Activated CD4-positive, alpha-beta T cell treated with anti-CD3 and anti-CD28 coated beads for 48 hours (primary cell): ENCODE measurements around the gene EPS8L2.

Source experiments
- DNase-seq: peaks from one replicate; pipeline ENCODE4 v3.0.0-alpha.2; 2020

EPS8L2 gene

GRCh38 chr11:690738-691633 lies 15.0 kb upstream of the EPS8L2 start:
- no peak for DNase-seq

GRCh38 chr11:691710-692590 lies 14.1 kb upstream of the EPS8L2 start:
- no peak for DNase-seq

GRCh38 chr11:692824-693414 lies 13.1 kb upstream of the EPS8L2 start:
- no peak for DNase-seq

GRCh38 chr11:693415-693831 lies 12.6 kb upstream of the EPS8L2 start:
- DNase-seq, result no peak

- no peak for DNase-seq
These were observed 12.0 kb upstream of the EPS8L2 start for GRCh38 chr11:693887-694562.

GRCh38 chr11:694563-695287 lies 11.3 kb upstream of the EPS8L2 start, which contains the start of gene DEAF1:
TSS of gene DEAF1 (minus strand) at chr11:695222. CDS start at chr11:695047, 175 bp downstream.
- peak; percentile 100 for DNase-seq

GRCh38 chr11:695288-695537 lies 10.8 kb upstream of the EPS8L2 start:
- no peak for DNase-seq

GRCh38 chr11:695538-696248 lies 10.3 kb upstream of the EPS8L2 start, which contains the start of gene TMEM80:
TSS of gene TMEM80 (plus strand) at chr11:695816. CDS start at chr11:695828, 12 bp downstream.
- DNase-seq, result peak; percentile 99

GRCh38 chr11:696955-697491 lies 9.0 kb upstream of the EPS8L2 start:
- no peak for DNase-seq

- no peak for DNase-seq
These were observed 8.2 kb upstream of the EPS8L2 start for GRCh38 chr11:697811-698311.

- DNase-seq, result no peak
These were observed 7.4 kb upstream of the EPS8L2 start for GRCh38 chr11:698493-699115.

- no peak for DNase-seq
These were observed 6.9 kb upstream of the EPS8L2 start for GRCh38 chr11:699116-699508.

GRCh38 chr11:699753-700152 lies 6.3 kb upstream of the EPS8L2 start:
- no peak for DNase-seq

- DNase-seq, result no peak
These were observed 4.1 kb upstream of the EPS8L2 start for GRCh38 chr11:701741-702461.

- DNase-seq, result no peak
These were observed 3.3 kb upstream of the EPS8L2 start for GRCh38 chr11:702462-703461.

GRCh38 chr11:703506-703905 lies 2.5 kb upstream of the EPS8L2 start:
- no peak for DNase-seq

- DNase-seq, result no peak
These were observed 1.8 kb upstream of the EPS8L2 start for GRCh38 chr11:704228-704674.
